Breast epithelium (tissue), 4 donors: ENCODE results near the gene CENPO. TPM values are rescaled to one million over a fixed set of nuclear protein-coding genes. Genes with fewer than 3 reads are reported as not detected.
"Not testable (repeated sequence)": the region's sequence is repeated elsewhere in the genome, so short reads cannot be mapped to it uniquely, and the experiment has no call there.

Experiments used
- DNase-seq, 2 donors: peaks; one replicate each; pipeline ENCODE4 v3.0.0-alpha.2; 2019; ENCODE audit warnings: low spot score in 2 of 2
- H3K27ac ChIP-seq, 2 donors: fragments of 200-600 bp; sonication (generic) in 1 of 2; one replicate each; pipeline ENCODE4 v1.5.1; 2016 to 2019; ENCODE audit warnings: mild to moderate bottlenecking in 1 of 2
- H3K27me3 ChIP-seq, 2 donors: fragments of 200-600 bp; sonication (generic) in 1 of 2; one replicate each; pipeline versions ENCODE4 v1.5.1 to v1.6.0; 2017 to 2019; ENCODE audit warnings: control low read depth in 1 of 2, mild to moderate bottlenecking in 1 of 2
- H3K36me3 ChIP-seq: fragments of 200-600 bp; one replicate; pipeline ENCODE4 v1.5.1; 2019
- H3K4me1 ChIP-seq, 2 donors: fragments of 200-600 bp; sonication (generic); one replicate each; pipeline ENCODE4 v1.5.1; 2016 to 2019; ENCODE audit warnings: control low read depth in 1 of 2
- H3K4me3 ChIP-seq, 3 donors: fragments of 200-600 bp; sonication (generic); 1 replicate in 2 of 3; 2 replicates in 1 of 3; pipeline ENCODE4 v1.5.1; 2016 to 2019; ENCODE audit warnings: mild to moderate bottlenecking in 3 of 3, moderate library complexity in 2 of 3
- H3K9me3 ChIP-seq, 2 donors: fragments of 200-600 bp; sonication (generic) in 1 of 2; one replicate each; pipeline ENCODE4 v1.5.1; 2016 to 2019; ENCODE audit warnings: control low read depth in 1 of 2
- CTCF ChIP-seq, 3 donors: fragments of 450-650 bp; IDR thresholded peaks; one replicate each; pipeline ENCODE4 v1.5.1; 2016 to 2017; ENCODE audit warnings: antibody characterized with exemption in 3 of 3, mild to moderate bottlenecking in 3 of 3, moderate library complexity in 3 of 3
- POLR2A ChIP-seq: fragments of 450-650 bp; IDR thresholded peaks from one replicate; pipeline ENCODE4 v1.6.1; 2016; ENCODE audit warnings: antibody characterized with exemption, mild to moderate bottlenecking, moderate library complexity
- POLR2AphosphoS5 ChIP-seq, 3 donors: sonication (generic); formaldehyde crosslinking; IDR thresholded peaks; one replicate each; pipeline ENCODE4 v1.6.1; 2017; ENCODE audit warnings: antibody characterized with exemption in 3 of 3
- intact Hi-C: fragments of 100-400 bp; cut with DNase I; formaldehyde crosslinking; loops from one replicate; pipeline ENCODE4 v1.15.1; 2023; ENCODE audit warnings: low total_unique reads
- total RNA-seq, 3 donors: library from RNA; depleted of rRNA; stranded (reverse); fragments of >200 nt; gene quantifications; one replicate each; pipeline ENCODE4 v1.1.0, GENCODE V29; 2016

CENPO gene
- total RNA-seq, 3 donors from 2014 or later, result 1.6 to 4.2 (median 1.8) TPM

- H3K27ac ChIP-seq, result peak overlapping the region in 1 of 2 donors; percentile 32
- intact Hi-C loops, result no loop called here
- H3K27me3 ChIP-seq, result no peaks in the 10 kb centered on the region
- no peaks in the 10 kb centered on the region for H3K4me1 ChIP-seq
- no peak for DNase-seq
- H3K36me3 ChIP-seq, result peaks cover 6% of the 10 kb centered on the region
- no peaks in the 10 kb centered on the region for H3K9me3 ChIP-seq
- TF ChIP-seq POLR2A (no peak), CTCF (IDR thresholded peaks at IDR 0.05) (no peak)
- H3K4me3 ChIP-seq, result no peak overlapping the region
Measured at GRCh38 chr2:24834733-24835395, 41.6 kb downstream of the CENPO start.

- H3K27me3 ChIP-seq, H3K4me3 ChIP-seq, H3K36me3 ChIP-seq, intact Hi-C loops, H3K4me1 ChIP-seq, H3K9me3 ChIP-seq, DNase-seq: not testable (repeated sequence)
- peak overlapping the region in 1 of 2 donors; percentile 32 for H3K27ac ChIP-seq
Measured at GRCh38 chr2:24835411-24835810, 42.2 kb downstream of the CENPO start.

DNA sequence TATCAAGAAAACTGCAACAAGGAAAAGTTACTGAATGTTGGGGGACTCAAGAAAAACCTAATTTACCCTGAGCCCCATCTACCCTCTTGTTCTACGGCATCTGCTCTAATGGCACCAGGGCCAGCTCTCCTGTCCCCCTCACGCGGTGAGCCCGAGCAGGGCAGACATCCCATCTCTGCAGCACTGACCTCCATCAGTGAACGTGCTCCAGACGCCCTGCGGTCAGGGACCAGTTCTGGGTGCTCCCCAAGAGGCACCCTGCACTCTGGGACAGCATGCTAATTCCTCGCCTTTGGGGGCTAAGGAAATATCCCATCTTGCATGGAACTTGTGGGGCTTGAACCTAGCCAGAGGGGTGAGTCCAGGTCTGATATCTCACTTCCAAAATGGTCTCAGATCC, 43.0 kb downstream of the CENPO start:
- intact Hi-C loops, result no loop called here
- Histone ChIP-seq H3K4me1 (no peaks in the 10 kb centered on the region), H3K27me3 (no peaks in the 10 kb centered on the region), H3K27ac (no peak overlapping the region), H3K36me3 (peaks cover 6% of the 10 kb centered on the region), H3K9me3 (no peaks in the 10 kb centered on the region), H3K4me3 (no peak overlapping the region)
- no peak for TF ChIP-seq POLR2AphosphoS5 (IDR thresholded peaks at IDR 0.05)
- no peak for TF ChIP-seq CTCF (IDR thresholded peaks at IDR 0.05)
- TF ChIP-seq POLR2A, result no peak
- no peak for DNase-seq

DNA sequence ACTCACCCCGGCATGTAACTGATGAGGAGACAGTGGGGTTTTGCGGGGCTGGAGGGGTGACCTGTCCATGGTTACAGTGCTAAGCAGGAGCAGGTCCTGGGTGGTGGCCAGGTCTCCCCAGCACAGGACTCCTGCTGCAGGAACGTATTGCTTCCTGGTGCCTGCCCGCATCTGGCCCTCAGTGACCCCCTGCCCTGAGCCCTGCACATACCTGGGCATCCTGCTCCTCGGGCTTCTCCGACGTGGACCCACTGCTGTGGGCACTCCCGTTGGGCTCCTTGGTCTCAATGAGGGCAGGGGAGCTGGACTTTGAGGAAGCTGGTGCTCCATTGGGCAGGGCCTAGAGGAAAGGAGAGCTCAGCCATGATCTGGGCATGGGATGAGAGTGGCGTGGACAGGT, 43.5 kb downstream of the CENPO start:
- TF ChIP-seq CTCF (IDR thresholded peaks at IDR 0.05) (no peak), POLR2AphosphoS5 (IDR thresholded peaks at IDR 0.05) (no peak), POLR2A (no peak)
- intact Hi-C loops, result no loop called here

GRCh38 chr2:24837996-24838513, 44.8 kb downstream of the CENPO start:
- Histone ChIP-seq H3K9me3 (no peaks in the 10 kb centered on the region), H3K4me3 (no peak overlapping the region), H3K27ac (no peak overlapping the region), H3K4me1 (no peaks in the 10 kb centered on the region), H3K27me3 (no peaks in the 10 kb centered on the region), H3K36me3 (peaks cover 6% of the 10 kb centered on the region)
- no peak for DNase-seq
- TF ChIP-seq POLR2AphosphoS5 (IDR thresholded peaks at IDR 0.05), result no peak
- TF ChIP-seq CTCF (IDR thresholded peaks at IDR 0.05), result no peak
- no peak for TF ChIP-seq POLR2A
- intact Hi-C loops, result no loop called here

More for the DNA sequence above, 43.5 kb downstream of the CENPO start:
- peaks cover 6% of the 10 kb centered on the region for H3K36me3 ChIP-seq
- H3K27ac ChIP-seq, result no peak overlapping the region
- DNase-seq, result no peak
- no peak overlapping the region for H3K4me3 ChIP-seq
- H3K9me3 ChIP-seq, result no peaks in the 10 kb centered on the region
- H3K27me3 ChIP-seq, result no peaks in the 10 kb centered on the region
- H3K4me1 ChIP-seq, result no peaks in the 10 kb centered on the region
